HG03354 (cell line): ENCODE results near the gene PNLIPRP2.

Experiments used
- ATAC-seq: cut with Tn5 transposase; IDR thresholded peaks from one replicate; pipeline ENCODE4 v1.9.1; 2021; ENCODE audit warnings: mild to moderate bottlenecking; ENCODE audit not compliant: unreplicated experiment, poor library complexity, severe bottlenecking

PNLIPRP2 gene

GRCh38 chr10:116673866-116674265, 53.1 kb downstream of the PNLIPRP2 start:
- no peak for ATAC-seq

- no peak for ATAC-seq
These were observed 54.2 kb downstream of the PNLIPRP2 start for GRCh38 chr10:116674901-116675423.

DNA sequence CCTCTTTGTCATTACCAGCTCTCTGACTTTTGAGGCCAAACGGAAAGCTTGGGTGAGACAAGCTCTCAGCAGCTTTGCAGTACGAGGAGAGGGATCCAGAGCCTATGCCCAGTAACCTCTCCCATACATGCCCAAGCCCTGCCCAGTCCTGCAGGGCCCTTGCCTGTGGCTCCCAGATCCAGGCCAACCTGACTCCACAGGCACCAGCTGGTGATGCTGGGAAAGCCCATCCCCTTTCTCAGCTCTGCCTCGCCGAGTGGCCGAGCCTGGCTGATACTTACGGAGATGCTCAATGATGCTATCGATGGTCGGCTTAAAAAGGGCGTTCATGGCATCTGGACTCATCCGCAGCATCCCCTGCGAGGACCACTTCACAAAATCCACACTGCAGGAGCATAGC, 55.4 kb downstream of the PNLIPRP2 start:
- no peak for ATAC-seq

GRCh38 chr10:116676633-116677032, 55.9 kb downstream of the PNLIPRP2 start:
- ATAC-seq: no peak

DNA sequence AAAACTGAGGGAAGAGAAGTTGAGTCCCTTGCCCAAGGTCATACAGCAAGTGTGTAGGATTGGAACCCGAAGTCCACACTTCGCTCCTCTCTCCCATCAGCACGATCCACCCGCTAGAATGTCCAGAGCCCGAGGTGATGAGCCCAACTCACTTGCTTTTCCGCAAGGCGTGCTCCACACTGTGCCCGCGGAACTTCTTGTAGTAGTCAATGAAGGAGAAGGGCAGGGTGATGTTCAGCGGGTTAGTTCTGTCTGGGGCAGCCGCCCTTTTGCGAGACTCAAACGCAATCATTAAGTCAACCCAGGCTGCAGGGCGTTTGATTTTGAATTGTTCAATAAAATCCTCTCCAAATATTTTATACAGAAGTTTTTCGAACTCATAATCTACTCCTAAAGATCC, 58.6 kb downstream of the PNLIPRP2 start:
- ATAC-seq: no peak

- no peak for ATAC-seq
These were observed 62.4 kb downstream of the PNLIPRP2 start for GRCh38 chr10:116683166-116683565.

DNA sequence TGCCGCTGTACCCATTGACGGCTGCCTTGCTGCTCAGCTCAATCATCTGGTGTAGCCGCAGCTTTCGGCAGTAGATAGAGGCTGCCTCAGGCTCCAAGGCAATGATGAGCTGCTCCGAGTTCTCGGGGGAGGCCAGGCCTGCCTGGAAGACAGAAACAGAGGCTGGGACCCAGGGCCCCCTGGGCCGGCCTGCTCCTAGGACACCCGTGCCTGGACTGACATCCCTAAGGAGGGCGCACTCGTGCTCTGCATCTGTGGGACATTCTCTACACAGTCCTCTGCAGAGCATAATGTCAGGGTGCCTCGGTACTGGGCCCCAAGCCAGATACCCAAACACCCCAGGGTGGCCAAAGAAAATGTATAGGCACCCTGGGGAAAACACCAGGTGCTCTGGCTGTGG, 63.1 kb downstream of the PNLIPRP2 start:
- no peak for ATAC-seq

- ATAC-seq: no peak
These were observed 64.0 kb downstream of the PNLIPRP2 start for GRCh38 chr10:116684781-116685180.

- ATAC-seq: no peak
These were observed 65.1 kb downstream of the PNLIPRP2 start for GRCh38 chr10:116685807-116686206.

- no peak for ATAC-seq
These were observed 65.9 kb downstream of the PNLIPRP2 start for GRCh38 chr10:116686632-116687031.

GRCh38 chr10:116687633-116688032, 66.9 kb downstream of the PNLIPRP2 start:
- ATAC-seq: no peak

DNA sequence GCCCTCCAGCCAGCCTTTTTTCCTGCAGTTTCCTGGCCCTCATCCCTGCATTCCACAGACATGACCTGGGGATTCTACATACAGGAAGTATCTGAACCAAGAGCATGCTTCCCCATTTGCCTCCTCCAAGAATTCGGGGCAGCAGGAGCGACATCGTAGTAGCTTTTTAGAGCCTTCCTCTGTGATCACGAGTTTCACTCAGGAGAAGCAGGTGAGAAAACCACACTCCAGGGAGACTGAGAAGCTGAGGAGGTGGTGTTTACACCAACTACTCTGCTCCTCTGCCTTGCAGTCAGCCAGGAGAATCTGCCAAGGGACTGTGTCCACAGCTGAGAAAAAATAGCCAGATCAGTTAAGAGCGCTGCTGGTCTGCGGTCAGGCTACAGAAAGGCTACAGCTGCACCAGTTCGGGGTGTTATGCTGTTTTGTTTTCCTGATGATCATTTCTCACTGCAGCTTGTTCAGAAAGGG, 67.5 kb downstream of the PNLIPRP2 start:
- no peak for ATAC-seq

GRCh38 chr10:116688741-116689495, 68.2 kb downstream of the PNLIPRP2 start:
- no peak for ATAC-seq

- no peak for ATAC-seq
These were observed 69.0 kb downstream of the PNLIPRP2 start for GRCh38 chr10:116689744-116690143.

- no peak for ATAC-seq
These were observed 69.9 kb downstream of the PNLIPRP2 start for GRCh38 chr10:116690356-116691322.

DNA sequence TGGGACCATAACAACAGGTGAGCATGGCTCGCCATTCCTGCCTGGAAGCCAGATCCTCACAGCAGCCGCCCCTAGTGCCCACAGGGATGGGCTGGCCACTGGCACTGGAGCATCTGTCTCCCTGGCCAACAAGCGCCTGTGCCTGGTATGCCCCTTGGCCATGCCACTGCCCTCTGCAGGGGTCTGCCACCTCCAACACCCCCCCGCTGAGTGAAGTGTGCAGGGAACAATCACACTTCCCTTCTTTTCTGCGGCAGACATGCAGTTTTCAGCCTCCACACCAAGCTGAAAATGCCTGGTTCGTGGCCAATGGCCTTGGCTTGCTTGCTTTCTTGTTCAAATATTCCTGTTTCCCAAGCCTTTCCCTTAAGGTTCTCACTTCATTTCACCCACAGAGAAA, 70.9 kb downstream of the PNLIPRP2 start:
- ATAC-seq: no peak

DNA sequence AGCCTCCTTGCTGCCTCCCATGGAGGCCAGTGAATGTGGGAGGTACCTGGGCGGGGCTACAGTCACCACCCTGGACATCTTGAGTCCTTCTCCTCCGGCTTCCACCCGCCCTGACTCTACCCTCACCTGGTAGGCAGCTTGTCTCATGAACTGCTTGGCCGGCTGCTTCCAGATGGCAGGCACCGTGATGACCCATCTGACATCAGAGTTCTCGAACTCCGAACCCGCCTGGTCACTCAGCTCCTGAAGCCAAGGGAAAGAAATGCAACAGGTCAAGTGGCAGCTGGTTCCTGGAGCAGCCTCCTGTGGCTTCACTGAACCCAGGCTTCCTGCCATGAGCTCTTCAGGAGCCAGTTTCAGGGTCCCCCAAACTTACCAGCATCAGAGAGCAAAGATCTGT, 71.5 kb downstream of the PNLIPRP2 start:
- ATAC-seq: no peak

- ATAC-seq: no peak
These were observed 73.6 kb downstream of the PNLIPRP2 start for GRCh38 chr10:116694243-116694926.
